Stimulated activated naive B cell treated with anti-CD40 and anti-IgM and Interleukin-4, amounts not matched to agents 10 μg/mL and 1 μg/mL and 100 μg/mL, for 72 hours (primary cell): ENCODE measurements around the gene ST3GAL6.

Experiments used
- ATAC-seq, 2 donors: fragments of 150-1000 bp; cut with Tn5 transposase; replicated peaks; 2 replicates each; pipeline ENCODE4 v1.10.0; 2021; ENCODE audit warnings: moderate library complexity in 1 of 2
- DNase-seq: peaks from one replicate; pipeline ENCODE4 v3.0.0; 2021
- H3K27ac Mint-ChIP-seq: one replicate; pipeline ENCODE4 v1.8.0; 2022; ENCODE audit warnings: mild to moderate bottlenecking, mixed read lengths
- H3K27me3 Mint-ChIP-seq, 2 donors: one replicate each; pipeline ENCODE4 v1.8.0; 2022; ENCODE audit warnings: mixed read lengths in 2 of 2
- H3K36me3 Mint-ChIP-seq, 2 donors: one replicate each; pipeline ENCODE4 v1.8.0; 2022; ENCODE audit warnings: mixed read lengths in 2 of 2, mild to moderate bottlenecking in 1 of 2
- H3K4me1 Mint-ChIP-seq, 2 donors: one replicate each; pipeline ENCODE4 v1.8.0; 2022; ENCODE audit warnings: mixed read lengths in 2 of 2, mild to moderate bottlenecking in 1 of 2
- H3K4me3 Mint-ChIP-seq, 2 donors: one replicate each; pipeline ENCODE4 v1.8.0; 2022; ENCODE audit warnings: mild to moderate bottlenecking in 2 of 2, mixed read lengths in 2 of 2, moderate library complexity in 1 of 2
- H3K9me3 Mint-ChIP-seq, 2 donors: one replicate each; pipeline ENCODE4 v1.8.0; 2022; ENCODE audit warnings: mixed read lengths in 2 of 2, mild to moderate bottlenecking in 1 of 2

Gene ST3GAL6

GRCh38 chr3:98791341-98792325 lies 28.5 kb downstream of the ST3GAL6 start:
- Mint-ChIP-seq H3K4me1 (peaks cover 1 to 13% of the 10 kb centered on the region in 2 donors), H3K27me3 (no peaks in the 10 kb centered on the region), H3K27ac (no peak overlapping the region), H3K9me3 (no peaks in the 10 kb centered on the region), H3K4me3 (no peak overlapping the region), H3K36me3 (no peaks in the 10 kb centered on the region)
- no peak for ATAC-seq
- no peak for DNase-seq

DNA sequence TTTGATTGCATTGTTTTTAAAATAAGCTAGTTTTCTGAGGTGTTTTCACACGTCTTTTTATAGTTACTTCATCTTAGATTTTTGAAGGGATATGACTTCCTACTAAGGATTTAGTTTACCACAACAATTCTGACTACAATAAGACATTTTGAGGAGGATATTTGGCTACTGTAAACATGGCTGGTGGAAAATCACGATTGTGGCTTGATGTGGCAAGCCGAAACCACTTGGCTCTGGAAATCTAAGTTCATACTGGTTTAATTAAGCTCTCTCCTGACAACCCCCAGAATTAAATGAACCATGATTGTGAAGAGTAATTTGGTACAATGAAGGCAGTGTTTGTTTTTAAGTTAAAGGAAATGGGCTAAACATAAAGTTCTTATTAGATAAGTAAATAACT lies 30.8 kb downstream of the ST3GAL6 start:
- Mint-ChIP-seq H3K9me3 (no peaks in the 10 kb centered on the region), H3K4me1 (peaks cover 0 to 6% of the 10 kb centered on the region in 2 donors), H3K36me3 (no peaks in the 10 kb centered on the region), H3K27me3 (no peaks in the 10 kb centered on the region), H3K4me3 (no peak overlapping the region), H3K27ac (no peak overlapping the region)
- DNase-seq (no peak), ATAC-seq (no peak)

- Mint-ChIP-seq H3K36me3 (no peaks in the 10 kb centered on the region), H3K27me3 (no peaks in the 10 kb centered on the region), H3K27ac (no peak overlapping the region), H3K4me3 (no peak overlapping the region), H3K9me3 (no peaks in the 10 kb centered on the region), H3K4me1 (no peaks in the 10 kb centered on the region)
- no peak for DNase-seq
- ATAC-seq: no peak
Measured at GRCh38 chr3:98796334-98796733, 33.2 kb downstream of the ST3GAL6 start.

DNA sequence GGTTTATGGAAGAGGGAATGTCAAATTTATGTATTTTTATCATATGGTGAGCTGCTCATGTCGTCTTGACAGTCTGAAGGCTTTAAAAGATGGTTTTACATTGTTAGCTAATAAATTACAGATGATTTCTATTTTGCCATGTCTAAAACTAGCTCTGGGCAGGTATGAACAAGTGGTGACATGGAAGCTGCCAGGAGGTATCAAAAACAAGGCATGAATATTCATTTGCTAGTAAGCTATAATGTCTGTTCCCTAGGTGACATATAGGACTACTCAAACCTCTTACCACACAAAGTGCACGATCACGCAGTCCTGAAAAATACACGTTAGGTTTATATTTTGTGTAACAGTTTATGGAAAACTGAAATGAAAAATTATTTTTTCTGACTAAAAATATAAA lies 34.8 kb downstream of the ST3GAL6 start:
- ATAC-seq (no peak), DNase-seq (no peak)
- Mint-ChIP-seq H3K27ac (no peak overlapping the region), H3K27me3 (no peaks in the 10 kb centered on the region), H3K36me3 (no peaks in the 10 kb centered on the region), H3K9me3 (no peaks in the 10 kb centered on the region), H3K4me1 (no peaks in the 10 kb centered on the region), H3K4me3 (no peak overlapping the region)

- Mint-ChIP-seq H3K27me3 (no peaks in the 10 kb centered on the region), H3K27ac (no peak overlapping the region), H3K4me3 (no peak overlapping the region), H3K4me1 (no peaks in the 10 kb centered on the region), H3K36me3 (no peaks in the 10 kb centered on the region), H3K9me3 (no peaks in the 10 kb centered on the region)
- DNase-seq: no peak
- no peak for ATAC-seq
Measured at GRCh38 chr3:98798820-98799219, 35.7 kb downstream of the ST3GAL6 start.

DNA sequence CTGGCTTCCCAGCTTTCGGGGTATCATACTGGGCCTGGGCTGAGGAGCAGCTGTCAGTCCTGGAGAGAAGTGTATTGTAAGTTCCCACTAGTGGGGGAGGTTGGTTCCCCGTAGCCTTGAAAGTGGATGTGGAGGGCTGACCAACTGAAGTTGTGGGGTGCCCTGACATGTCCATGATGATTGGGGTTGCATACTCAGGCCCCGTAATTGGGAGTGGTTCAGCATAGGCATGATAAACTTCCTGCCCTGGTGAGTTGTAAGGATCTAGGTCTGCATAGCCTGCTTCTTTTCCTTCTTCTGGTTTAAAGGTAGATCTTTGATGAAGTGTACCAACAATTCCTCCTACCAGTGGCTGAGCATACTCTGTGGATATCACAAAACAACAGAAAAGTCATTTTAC lies 36.3 kb downstream of the ST3GAL6 start:
- Mint-ChIP-seq H3K4me3 (no peak overlapping the region), H3K27me3 (no peaks in the 10 kb centered on the region), H3K27ac (no peak overlapping the region), H3K4me1 (no peaks in the 10 kb centered on the region), H3K9me3 (no peaks in the 10 kb centered on the region), H3K36me3 (peaks cover 0 to 2% of the 10 kb centered on the region in 2 donors)
- DNase-seq (no peak), ATAC-seq (no peak)

- ATAC-seq (no peak), DNase-seq (no peak)
Measured at GRCh38 chr3:98800401-98800800, 37.3 kb downstream of the ST3GAL6 start.

GRCh38 chr3:98801043-98801747 lies 38.1 kb downstream of the ST3GAL6 start:
- DNase-seq (no peak), ATAC-seq (no peak)
- H3K4me1 Mint-ChIP-seq: no peaks in the 10 kb centered on the region
- no peak overlapping the region for H3K4me3 Mint-ChIP-seq
- no peak overlapping the region for H3K27ac Mint-ChIP-seq
- no peaks in the 10 kb centered on the region for H3K27me3 Mint-ChIP-seq
- no peaks in the 10 kb centered on the region for H3K9me3 Mint-ChIP-seq
- peaks cover 2 to 3% of the 10 kb centered on the region in 2 donors for H3K36me3 Mint-ChIP-seq

More at GRCh38 chr3:98800401-98800800, 37.3 kb downstream of the ST3GAL6 start:
- no peak overlapping the region for H3K27ac Mint-ChIP-seq
- no peaks in the 10 kb centered on the region for H3K9me3 Mint-ChIP-seq
- H3K36me3 Mint-ChIP-seq: peaks cover 1 to 2% of the 10 kb centered on the region in 2 donors
- H3K4me3 Mint-ChIP-seq: no peak overlapping the region
- H3K4me1 Mint-ChIP-seq: no peaks in the 10 kb centered on the region
- H3K27me3 Mint-ChIP-seq: no peaks in the 10 kb centered on the region

DNA sequence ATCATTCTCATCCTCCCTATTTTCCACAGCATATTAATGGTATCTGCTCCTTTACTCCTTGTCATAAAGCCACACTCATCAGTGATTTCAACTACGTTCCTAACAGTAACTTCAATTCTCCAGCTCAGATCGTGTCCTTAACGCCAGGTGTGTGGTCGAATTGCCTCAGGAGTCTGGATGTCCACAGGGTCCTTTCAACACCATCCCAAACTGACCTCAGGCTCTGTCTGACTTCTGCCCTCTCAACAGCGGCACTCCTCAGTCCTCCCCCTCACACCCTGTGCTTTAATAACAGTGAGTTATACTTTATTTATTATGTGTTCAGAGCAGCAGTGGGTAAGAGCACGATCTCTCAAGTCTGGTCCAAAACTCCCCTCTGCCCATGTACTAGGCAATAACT lies 42.4 kb downstream of the ST3GAL6 start:
- Mint-ChIP-seq H3K27ac (no peak overlapping the region), H3K36me3 (peaks cover 2 to 7% of the 10 kb centered on the region in 2 donors), H3K4me3 (no peak overlapping the region), H3K27me3 (no peaks in the 10 kb centered on the region), H3K4me1 (peaks cover 6 to 7% of the 10 kb centered on the region in 2 donors), H3K9me3 (no peaks in the 10 kb centered on the region)
- DNase-seq (no peak), ATAC-seq (no peak)

GRCh38 chr3:98806521-98806920 lies 43.4 kb downstream of the ST3GAL6 start:
- Mint-ChIP-seq H3K9me3 (no peaks in the 10 kb centered on the region), H3K36me3 (peaks cover 2 to 7% of the 10 kb centered on the region in 2 donors), H3K27ac (no peak overlapping the region), H3K4me3 (no peak overlapping the region), H3K27me3 (no peaks in the 10 kb centered on the region), H3K4me1 (peaks cover 6 to 7% of the 10 kb centered on the region in 2 donors)
- ATAC-seq (no peak), DNase-seq (no peak)

DNA sequence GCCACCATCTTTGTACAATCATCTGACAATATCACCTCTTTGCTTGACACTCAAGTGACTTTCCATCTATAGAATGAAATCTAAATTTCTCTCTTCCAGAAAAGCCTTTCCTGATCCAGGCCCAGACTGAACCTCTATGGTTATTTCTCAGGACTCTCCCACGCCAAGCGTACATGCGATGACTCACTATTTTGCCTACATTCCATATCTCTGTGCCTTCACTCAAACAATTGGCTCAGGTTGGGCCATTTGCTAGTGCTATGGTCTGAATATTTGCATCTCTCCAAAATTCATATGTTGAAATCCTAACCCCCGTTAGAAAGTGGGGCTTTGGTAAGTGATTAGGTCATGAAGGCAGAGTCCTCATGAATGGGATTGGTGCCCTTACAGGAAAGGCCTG lies 43.9 kb downstream of the ST3GAL6 start:
- DNase-seq (no peak), ATAC-seq (no peak)
- Mint-ChIP-seq H3K36me3 (peaks cover 2 to 7% of the 10 kb centered on the region in 2 donors), H3K27me3 (no peaks in the 10 kb centered on the region), H3K9me3 (no peaks in the 10 kb centered on the region), H3K4me1 (peaks cover 6 to 7% of the 10 kb centered on the region in 2 donors), H3K4me3 (no peak overlapping the region), H3K27ac (no peak overlapping the region)

- H3K4me3 Mint-ChIP-seq: no peak overlapping the region
- DNase-seq: no peak
- H3K9me3 Mint-ChIP-seq: no peaks in the 10 kb centered on the region
- ATAC-seq: no peak
- H3K27ac Mint-ChIP-seq: no peak overlapping the region
- peaks cover 2 to 7% of the 10 kb centered on the region in 2 donors for H3K36me3 Mint-ChIP-seq
- H3K4me1 Mint-ChIP-seq: peaks cover 6 to 7% of the 10 kb centered on the region in 2 donors
- no peaks in the 10 kb centered on the region for H3K27me3 Mint-ChIP-seq
Measured at GRCh38 chr3:98807561-98807960, 44.4 kb downstream of the ST3GAL6 start.

DNA sequence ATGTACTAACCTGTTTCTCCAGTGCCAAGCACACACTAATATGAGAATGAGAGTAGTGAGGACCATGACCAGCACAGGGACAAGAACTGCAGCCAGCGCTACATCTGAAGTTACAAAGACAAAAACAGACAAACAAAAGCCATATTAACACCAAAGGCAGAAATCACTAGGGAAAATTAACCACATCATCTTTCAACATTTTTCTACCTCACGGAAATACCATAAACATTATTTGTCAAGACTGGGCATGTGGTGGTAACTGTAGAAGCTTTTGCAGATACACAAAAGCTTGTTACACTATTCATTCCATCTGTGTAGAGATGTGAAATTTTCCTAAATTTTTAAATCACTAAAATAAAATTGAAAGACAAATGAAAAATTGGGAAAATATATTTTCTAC lies 44.9 kb downstream of the ST3GAL6 start:
- Mint-ChIP-seq H3K4me1 (peaks cover 6 to 7% of the 10 kb centered on the region in 2 donors), H3K9me3 (no peaks in the 10 kb centered on the region), H3K27ac (no peak overlapping the region), H3K27me3 (no peaks in the 10 kb centered on the region), H3K4me3 (no peak overlapping the region), H3K36me3 (peaks cover 2 to 7% of the 10 kb centered on the region in 2 donors)
- DNase-seq: no peak
- no peak for ATAC-seq

GRCh38 chr3:98809557-98809956 lies 46.4 kb downstream of the ST3GAL6 start:
- H3K27ac Mint-ChIP-seq: peak overlapping the region; percentile 26

More at GRCh38 chr3:98809557-98809956, 46.4 kb downstream of the ST3GAL6 start:
- DNase-seq (no peak), ATAC-seq (peak; percentile 67 to 71)
- peaks cover 6 to 7% of the 10 kb centered on the region in 2 donors for H3K4me1 Mint-ChIP-seq
- no peaks in the 10 kb centered on the region for H3K27me3 Mint-ChIP-seq
- H3K9me3 Mint-ChIP-seq: no peaks in the 10 kb centered on the region
- H3K36me3 Mint-ChIP-seq: peaks cover 0 to 7% of the 10 kb centered on the region in 2 donors
- no peak overlapping the region for H3K4me3 Mint-ChIP-seq
